Gastrocnemius medialis (tissue), 4 donors: ENCODE measurements around the gene SEC31B.

Experiments
- POLR2A ChIP-seq, 2 donors: fragments of 450-650 bp; IDR thresholded peaks; one replicate each; pipeline ENCODE4 v1.6.1; 2017; ENCODE audit warnings: antibody characterized with exemption in 2 of 2, mild to moderate bottlenecking in 2 of 2, moderate library complexity in 2 of 2
- TF ChIP-seq, protein P1 (sequence below), 5 experiments: fragments of 450-650 bp in 3 of 5; fragments of 200-600 bp in 2 of 5; sonication (generic) in 2 of 5; IDR thresholded peaks in 4 of 5; conservative IDR thresholded peaks in 1 of 5; 1 replicate in 4 of 5; 2 replicates in 1 of 5; pipeline ENCODE4 v1.5.1; 2016 to 2019; ENCODE audit warnings: antibody characterized with exemption in 5 of 5, mild to moderate bottlenecking in 3 of 5, moderate library complexity in 3 of 5

DNA sequence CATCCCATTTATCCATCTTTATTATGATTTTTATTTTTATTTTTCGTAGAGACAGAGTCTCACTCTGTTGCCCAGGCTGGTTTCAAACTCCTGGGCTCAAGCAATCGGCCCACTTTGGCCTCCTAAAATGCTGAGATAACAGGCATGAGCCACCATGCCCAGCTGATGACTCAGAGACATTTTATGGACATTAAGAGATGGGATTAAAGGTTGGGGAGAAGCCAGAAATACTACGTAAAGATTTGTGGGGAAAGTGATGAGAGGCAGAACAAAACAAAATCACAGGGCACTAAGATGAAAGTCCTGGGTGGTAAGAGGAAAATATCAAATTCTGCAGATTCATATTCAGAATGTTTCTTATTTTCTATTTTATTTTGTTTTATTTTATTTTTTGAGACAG is 49.3 kb downstream of the SEC31B start:
- no peak for TF ChIP-seq POLR2A (IDR thresholded peaks at IDR 0.05)
- TF ChIP-seq, protein P1, sequence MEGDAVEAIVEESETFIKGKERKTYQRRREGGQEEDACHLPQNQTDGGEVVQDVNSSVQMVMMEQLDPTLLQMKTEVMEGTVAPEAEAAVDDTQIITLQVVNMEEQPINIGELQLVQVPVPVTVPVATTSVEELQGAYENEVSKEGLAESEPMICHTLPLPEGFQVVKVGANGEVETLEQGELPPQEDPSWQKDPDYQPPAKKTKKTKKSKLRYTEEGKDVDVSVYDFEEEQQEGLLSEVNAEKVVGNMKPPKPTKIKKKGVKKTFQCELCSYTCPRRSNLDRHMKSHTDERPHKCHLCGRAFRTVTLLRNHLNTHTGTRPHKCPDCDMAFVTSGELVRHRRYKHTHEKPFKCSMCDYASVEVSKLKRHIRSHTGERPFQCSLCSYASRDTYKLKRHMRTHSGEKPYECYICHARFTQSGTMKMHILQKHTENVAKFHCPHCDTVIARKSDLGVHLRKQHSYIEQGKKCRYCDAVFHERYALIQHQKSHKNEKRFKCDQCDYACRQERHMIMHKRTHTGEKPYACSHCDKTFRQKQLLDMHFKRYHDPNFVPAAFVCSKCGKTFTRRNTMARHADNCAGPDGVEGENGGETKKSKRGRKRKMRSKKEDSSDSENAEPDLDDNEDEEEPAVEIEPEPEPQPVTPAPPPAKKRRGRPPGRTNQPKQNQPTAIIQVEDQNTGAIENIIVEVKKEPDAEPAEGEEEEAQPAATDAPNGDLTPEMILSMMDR (IDR thresholded peaks at IDR 0.05 in 4 of 5, conservative IDR thresholded peaks at IDR 0.05 in 1 of 5), result no peak
